GM21786 (cell line): ENCODE measurements around the gene UMOD.
"Not testable (repeated sequence)": the region's sequence is repeated elsewhere in the genome, so short reads cannot be mapped to it uniquely, and the experiment has no call there.

Experiments used
- ATAC-seq: cut with Tn5 transposase; IDR thresholded peaks from one replicate; pipeline ENCODE4 v1.9.1; 2021; ENCODE audit not compliant: unreplicated experiment

The UMOD gene

DNA sequence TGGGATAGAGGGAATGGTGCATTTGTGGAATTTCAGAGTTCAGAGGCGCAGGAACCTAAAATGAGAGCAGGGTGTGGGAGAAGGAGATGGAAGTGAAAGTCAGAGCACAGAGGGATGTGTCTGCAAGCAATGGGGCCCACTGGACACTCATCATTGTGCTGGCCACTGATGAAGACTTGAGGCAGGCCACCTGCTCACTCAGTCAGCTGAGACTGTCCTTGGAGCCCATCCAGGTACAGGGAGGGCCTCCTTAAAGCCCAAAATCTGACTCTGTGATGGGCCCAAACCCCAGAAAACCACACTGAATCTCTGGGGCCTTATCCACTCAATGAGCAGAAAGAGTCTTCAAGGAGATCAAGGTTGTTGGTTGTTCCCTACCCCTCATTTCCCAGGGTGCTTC is 30.8 kb downstream of the UMOD start:
- no peak for ATAC-seq

DNA sequence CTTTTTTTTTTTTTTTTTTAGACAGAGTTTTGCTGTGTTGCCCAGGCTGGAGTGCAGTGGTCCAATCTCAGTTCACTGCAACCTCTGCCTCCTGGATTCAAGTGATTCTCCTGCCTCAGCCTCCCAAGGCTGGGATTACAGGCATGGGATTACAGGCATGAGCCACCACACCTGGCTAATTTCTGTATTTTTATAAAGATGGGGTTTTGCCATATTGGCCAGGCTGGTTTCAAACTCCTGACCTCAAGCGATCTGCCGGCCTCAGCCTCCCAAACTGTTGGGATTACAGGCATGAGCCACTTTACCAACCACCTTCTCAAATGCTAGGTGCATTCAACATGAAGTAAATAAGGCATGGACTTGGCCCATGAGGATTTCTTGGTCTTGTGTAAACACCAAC is 31.5 kb downstream of the UMOD start:
- ATAC-seq = not testable (repeated sequence)

GRCh38 chr16:20320592-20320991 is 31.9 kb downstream of the UMOD start:
- no peak for ATAC-seq

- no peak for ATAC-seq
These were observed 32.3 kb downstream of the UMOD start for GRCh38 chr16:20320178-20320577.

GRCh38 chr16:20319406-20319805 is 33.1 kb downstream of the UMOD start:
- ATAC-seq = no peak

GRCh38 chr16:20318437-20318836 is 34.1 kb downstream of the UMOD start:
- no peak for ATAC-seq

DNA sequence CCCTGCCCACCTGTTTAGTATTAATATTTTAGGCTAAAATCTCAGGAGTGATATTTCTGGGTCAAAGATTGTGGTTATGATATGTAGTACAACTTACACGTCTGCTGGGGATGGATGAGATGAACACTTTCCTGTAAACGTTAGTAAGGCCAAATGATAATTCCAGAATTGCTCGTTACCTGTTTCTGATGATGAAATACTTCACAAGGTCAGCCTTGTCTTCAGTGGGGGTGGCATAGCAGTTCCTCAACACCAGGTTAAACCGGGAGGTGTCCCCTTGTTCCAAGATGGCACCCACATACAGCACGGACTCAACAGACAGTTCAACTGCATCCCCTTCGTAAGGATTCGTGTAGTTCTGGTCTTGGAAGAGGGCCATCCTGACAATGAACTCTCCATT is 34.5 kb downstream of the UMOD start:
- no peak for ATAC-seq

DNA sequence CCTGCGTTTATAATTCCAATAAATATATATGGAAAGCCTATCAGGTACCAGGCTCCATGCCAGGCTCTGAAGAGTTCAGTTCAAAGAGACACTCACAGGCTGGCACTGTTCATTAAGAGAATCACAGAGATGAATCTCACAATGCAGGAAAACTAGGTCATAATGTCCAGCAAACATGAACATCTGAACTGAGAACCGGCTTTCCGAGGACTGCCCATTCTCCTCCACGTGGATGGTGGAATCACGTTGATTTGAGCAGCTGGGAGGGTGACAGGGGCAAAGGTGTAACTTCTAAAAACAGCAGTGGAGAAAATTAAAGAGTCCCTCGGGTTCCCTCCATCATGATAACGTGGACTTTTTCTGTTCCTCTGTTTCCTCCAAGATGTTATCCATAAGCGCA is 35.4 kb downstream of the UMOD start:
- no peak for ATAC-seq

GRCh38 chr16:20316715-20317114 is 35.8 kb downstream of the UMOD start:
- ATAC-seq = no peak

- ATAC-seq = no peak
These were observed 36.8 kb downstream of the UMOD start for GRCh38 chr16:20315764-20316163.

DNA sequence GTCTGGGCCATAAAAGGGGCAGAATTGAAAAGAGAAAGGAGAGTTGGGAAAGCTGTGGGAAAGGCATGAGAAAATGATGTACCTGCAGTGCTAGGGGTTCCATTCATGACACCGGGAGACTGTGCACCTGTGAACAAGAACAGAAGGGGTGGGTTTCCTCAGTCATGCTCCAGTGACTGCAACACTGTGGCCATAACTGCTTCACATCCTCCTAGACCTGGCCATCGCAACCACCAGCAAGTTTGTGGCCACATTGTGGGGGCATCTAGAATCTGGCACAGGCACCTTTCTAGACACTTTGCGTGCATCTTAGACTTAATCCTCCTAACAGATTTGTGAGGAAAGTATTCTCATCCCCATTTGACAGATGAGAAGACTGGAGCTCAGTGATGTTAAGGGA is 37.9 kb downstream of the UMOD start:
- no peak for ATAC-seq

GRCh38 chr16:20313741-20314140 is 38.8 kb downstream of the UMOD start:
- no peak for ATAC-seq

- ATAC-seq = not testable (repeated sequence)
These were observed 39.9 kb downstream of the UMOD start for GRCh38 chr16:20312536-20313095.

GRCh38 chr16:20311548-20311947 is 41.0 kb downstream of the UMOD start:
- no peak for ATAC-seq

GRCh38 chr16:20310421-20311395 is 41.8 kb downstream of the UMOD start:
- no peak for ATAC-seq

DNA sequence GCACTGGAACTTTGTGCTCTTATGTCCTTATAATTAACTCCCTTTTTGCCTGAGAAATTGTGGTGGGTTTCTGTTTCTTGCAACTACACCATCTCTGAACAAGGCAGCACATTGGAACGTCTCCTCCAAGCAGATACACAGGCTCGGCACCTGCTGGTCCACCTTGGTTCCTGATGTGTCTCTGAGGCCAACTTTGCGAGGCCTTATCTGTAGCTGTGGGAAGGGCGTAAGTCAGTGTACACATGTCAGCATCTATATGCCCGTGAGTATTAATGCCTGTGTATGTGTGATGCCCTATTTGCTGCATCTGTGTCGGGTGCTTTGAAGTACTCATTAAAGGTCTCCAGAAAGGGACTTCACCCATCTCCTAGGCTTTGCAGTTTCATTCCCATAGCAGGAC is 42.7 kb downstream of the UMOD start:
- no peak for ATAC-seq

- ATAC-seq = no peak
These were observed 43.5 kb downstream of the UMOD start for GRCh38 chr16:20308801-20309590.

- ATAC-seq = no peak
These were observed 44.2 kb downstream of the UMOD start for GRCh38 chr16:20308266-20308665.

GRCh38 chr16:20307791-20308190 is 44.7 kb downstream of the UMOD start:
- ATAC-seq = no peak

GRCh38 chr16:20307240-20307671 is 45.3 kb downstream of the UMOD start:
- no peak for ATAC-seq

- no peak for ATAC-seq
These were observed 46.1 kb downstream of the UMOD start for GRCh38 chr16:20306401-20306800.

DNA sequence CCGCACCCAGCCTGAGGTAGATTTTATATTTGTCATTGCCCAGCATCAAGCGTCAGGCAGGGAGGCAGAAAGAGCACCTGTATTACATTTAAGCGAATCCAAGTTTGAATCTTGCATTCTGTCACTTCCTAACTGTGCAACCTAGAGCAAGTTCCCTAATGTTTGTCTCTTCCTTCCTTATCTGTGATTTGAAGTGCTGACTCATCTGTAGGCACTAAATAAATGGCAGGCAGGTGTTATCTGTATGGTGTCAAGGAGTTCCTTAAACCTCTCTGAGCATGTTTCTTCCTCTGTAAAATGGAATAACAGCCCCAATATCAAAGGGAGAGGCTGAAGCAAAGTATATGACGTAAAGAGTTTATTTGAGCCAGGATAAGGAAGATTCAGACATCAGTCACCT is 49.5 kb downstream of the UMOD start:
- ATAC-seq = no peak
